ENCODE data around the gene UTP11.
"Not testable (repeated sequence)": the region's sequence is repeated elsewhere in the genome, so short reads cannot be mapped to it uniquely, and the experiment has no call there.

GRCh38 chr1:37973684-37974083 lies 38.9 kb upstream of the UTP11 start:
- not testable (repeated sequence) for TF ChIP-seq CTCF, POLR2A (IDR thresholded peaks at IDR 0.05)
